Anterior cingulate cortex (tissue), 58 donors: Measurements from ENCODE around the gene MYO1B.
A peak's percentile ranks its signal among the peaks of the same experiment; 100 is the strongest.

Source experiments
- DNase-seq, 58 donors: peaks; one replicate each; lab custom pipeline; 2025; lab: John Stamatoyannopoulos, UW

The MYO1B gene

DNA sequence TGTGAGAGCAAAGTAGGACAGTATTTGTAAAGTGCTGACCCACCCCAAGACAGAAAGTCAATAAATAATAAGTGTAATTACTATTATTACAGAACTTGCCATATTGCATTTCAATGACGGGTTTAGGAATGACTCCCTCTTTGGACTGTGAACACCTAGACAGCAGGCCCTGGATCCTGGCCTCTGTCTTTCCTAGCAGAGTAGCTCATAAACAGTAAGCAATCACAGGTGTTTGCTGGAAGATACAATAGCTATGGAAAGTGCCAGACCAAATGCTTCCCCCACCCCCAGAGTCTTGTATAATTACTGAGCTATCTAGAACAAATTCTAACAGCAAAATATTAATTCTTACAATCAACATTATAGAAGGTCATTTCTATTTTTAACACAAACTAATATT is 20.1 kb upstream of the MYO1B start:
- no peak for DNase-seq

DNA sequence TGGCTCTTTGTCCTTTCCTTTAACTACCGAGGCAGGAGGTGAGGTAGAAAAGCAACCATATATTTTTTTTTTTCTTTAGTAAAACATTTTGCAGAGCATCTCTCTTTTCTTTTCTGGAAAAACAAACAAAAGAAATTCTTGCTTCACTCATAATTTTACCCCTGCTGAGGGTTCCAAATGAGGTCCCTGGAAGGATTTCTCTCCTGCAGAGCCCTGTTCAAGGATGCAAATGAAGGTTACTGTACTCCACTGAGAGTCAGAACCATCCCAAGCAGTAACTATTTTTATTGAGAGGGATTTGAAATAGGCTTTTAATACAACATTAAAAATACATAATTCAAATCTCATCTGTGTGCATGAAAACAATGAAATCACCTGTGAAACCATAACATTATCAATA is 19.5 kb upstream of the MYO1B start:
- no peak for DNase-seq

DNA sequence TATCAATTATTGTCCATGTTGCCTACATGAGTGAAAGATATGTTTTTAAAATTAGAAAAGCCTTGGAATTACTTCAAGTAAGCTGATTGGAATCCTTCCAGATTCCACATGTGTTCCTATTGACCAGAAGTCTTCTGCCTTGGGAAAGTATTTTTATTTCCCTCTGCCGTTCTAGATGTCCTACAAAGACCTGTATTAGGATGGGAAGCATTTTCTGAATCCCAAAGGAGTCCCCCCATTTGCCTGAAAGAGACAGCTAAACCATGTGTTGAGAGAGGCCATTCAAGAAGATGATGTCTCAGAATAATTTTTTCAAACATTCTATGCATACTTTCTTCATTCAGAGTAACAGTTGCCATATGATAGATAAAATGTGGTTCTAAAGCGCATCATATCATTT is 19.0 kb upstream of the MYO1B start:
- DNase-seq: no peak

DNA sequence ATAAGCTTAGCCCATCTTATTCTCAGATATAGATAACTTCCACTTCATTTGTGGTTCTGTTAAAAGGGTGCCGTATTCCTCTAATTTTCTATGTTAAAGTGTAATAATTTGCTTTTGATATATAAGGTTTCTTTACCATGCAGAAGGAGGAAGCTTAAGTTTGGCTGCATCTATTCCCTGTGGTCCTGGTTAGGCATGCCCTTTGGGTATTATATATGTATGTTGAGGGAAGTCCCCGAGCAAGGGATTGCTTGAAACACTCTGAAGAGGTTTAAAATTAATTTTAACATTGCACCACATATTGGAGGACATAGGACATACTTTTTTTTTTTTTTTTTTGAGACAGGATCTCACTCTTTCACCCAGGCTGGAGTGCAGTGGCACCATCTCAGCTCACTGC is 16.9 kb upstream of the MYO1B start:
- no peak for DNase-seq

DNA sequence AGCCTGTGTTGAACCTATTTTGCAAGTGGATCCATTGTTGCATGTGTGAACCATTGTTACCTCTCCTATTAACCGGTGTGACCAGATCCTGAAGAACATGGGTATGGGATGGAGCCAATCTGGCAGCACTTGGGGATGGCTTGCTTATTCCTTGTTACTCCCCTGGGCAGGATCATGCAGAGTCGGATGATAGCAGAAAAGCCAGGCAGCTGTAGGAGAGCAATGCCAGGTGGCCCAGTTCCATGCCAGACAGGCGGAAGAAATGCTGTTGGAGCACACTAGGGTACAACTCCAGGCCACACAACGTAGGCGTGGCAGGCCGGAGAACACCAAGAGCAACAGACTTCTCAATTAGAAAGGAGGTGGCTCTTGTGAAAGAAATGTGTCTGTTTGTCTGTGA is 16.3 kb upstream of the MYO1B start:
- DNase-seq: no peak

DNA sequence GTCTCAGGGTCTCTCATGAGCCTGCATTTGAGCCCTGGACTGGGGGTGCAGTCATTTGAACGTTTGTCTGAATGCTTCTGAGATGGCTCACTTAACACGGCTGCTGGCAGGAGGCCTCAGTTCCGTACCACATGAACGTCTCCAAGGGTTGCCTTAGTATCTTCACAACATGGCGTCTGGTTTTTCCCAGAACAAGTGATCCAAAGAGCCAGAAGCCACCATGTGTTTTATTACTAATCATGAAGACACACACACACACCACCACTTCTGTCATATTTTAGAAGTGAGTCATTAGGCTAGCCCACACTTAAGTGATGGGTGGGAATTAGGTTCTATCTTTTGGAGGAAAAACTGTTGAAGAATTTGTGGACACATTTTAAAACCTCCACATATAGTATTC is 15.0 kb upstream of the MYO1B start:
- DNase-seq: no peak

DNA sequence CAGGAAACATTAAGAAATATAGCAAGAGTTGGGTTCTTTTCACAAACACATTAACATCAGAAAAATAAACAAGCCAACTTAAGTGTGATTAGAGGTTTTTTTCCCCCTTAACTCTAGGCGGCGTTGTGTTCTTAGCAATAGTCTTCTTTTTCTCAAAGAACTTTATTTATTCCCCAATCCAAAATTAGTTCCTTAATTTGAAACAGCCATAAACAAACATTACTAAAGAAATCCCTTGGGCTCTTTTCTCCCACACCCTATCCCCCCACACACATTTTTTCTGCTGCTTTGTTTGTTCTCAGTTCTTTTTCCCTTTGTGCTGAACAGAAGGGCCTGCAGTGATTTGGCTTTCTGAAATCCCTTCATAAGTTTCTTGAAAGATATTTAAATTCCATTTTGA is 13.2 kb upstream of the MYO1B start:
- no peak for DNase-seq

DNA sequence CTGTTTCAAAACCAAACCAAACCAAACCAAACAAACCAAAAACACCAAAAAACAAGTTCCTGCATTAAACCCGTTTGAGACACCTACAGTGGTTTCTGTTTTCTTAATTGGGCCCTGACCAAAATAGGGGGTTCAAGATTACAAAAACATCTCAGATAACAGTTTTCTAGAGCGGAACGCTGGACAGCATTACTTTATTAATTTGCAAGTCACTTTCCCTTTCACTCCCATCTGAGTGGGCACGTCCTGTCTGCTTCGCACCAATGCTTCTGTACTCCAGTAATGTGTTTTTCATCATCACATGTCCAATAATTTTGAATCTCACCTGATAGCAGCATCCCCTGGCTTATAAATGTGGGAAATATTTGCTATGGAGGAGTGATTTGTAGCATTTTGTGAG is 11.7 kb upstream of the MYO1B start:
- DNase-seq: no peak

DNA sequence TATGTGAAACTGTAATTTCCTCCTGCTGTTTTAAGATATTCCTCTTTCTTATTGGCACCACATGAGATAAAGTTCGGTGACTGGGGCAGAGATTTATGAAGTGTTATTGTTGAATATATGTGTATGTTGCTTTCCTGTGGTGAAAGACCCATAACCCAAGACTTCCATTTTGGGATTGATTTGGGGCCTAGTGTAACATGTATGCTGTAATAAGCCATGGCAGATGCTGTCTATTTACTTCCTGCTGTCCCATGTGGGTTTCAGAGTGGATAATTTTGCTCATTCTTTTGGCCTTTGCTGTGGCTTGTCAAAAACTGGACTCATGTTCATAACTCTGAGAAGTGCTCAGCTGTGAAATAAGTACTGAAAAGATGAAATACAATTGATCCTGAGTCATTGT is 10.8 kb upstream of the MYO1B start:
- no peak for DNase-seq

DNA sequence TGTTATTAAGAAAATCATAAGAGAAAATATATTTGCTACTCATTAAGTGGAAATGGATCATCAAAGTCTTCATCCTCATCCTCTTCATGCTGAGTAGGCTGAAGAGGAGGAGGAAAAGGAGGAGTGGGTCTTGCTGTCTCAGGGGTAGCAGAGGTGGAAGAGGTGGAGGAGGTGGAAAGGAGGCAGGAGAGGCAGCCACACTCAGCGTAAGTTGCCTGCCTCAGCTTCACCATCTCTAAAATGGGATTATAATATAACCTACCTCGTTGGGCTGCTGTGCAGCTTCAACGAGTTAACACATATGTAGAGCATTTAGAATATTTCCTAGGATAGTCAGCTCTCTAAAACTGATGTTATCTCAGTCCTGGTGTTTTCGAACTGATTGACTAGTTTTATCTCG is 4.3 kb upstream of the MYO1B start:
- DNase-seq: no peak

DNA sequence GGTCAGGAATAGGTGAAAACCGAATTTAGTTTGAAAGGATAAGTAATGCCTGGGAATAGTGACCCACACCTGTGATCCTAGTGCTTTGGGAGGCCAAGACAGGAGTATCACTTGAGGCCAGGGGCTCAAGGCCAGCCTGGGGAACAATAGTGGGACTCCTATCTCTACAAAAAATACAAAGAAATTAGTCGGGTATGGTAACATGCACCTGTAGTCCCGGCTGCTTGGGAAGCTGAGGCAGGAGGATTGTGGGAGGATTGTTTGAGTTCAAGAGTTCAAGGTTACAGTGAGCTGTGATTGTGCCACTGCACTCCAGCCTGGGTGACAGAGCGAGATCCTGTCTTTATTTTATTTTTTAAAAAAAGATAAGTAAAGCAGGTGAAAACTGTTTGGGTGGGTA is 3.8 kb upstream of the MYO1B start:
- DNase-seq: no peak

DNA sequence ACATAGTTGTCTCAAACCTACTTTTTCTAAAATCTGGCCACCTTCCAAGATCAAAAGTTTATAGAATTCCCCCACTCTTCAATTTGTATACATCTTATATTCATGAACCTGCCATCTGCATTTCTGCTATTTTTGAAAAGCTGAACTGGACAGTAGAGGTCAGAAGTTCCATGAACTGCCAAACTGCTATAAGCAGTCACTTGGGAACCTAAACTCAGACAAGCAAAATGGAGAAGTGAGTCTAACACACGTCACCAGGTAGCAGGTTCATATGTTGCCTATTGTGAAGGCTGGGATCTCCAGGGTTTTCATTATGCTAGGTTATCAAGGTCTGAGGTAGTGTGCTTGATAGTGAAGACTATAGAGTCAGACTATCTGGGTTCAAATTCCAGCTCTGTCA is 2.0 kb upstream of the MYO1B start:
- DNase-seq: no peak

DNA sequence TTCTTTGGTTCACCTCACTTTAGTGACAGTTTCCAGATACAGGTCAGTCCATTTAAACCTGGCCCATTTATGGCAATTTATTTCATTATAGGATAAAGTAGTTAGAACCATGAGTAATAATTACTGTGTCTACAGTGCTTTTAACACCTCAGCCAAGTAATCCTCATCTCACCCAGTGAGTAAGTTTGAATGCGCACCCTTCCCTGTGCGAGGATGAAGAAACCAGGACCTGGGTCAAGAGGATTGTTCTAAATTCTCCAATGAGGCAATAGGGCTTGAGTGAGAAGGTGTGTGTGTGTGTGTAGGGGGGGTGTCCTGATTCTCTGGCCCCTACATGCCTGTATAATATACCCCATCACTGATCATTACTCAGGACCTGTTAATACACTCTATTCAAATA is 854 bp upstream of the MYO1B start:
- DNase-seq: no peak

DNA sequence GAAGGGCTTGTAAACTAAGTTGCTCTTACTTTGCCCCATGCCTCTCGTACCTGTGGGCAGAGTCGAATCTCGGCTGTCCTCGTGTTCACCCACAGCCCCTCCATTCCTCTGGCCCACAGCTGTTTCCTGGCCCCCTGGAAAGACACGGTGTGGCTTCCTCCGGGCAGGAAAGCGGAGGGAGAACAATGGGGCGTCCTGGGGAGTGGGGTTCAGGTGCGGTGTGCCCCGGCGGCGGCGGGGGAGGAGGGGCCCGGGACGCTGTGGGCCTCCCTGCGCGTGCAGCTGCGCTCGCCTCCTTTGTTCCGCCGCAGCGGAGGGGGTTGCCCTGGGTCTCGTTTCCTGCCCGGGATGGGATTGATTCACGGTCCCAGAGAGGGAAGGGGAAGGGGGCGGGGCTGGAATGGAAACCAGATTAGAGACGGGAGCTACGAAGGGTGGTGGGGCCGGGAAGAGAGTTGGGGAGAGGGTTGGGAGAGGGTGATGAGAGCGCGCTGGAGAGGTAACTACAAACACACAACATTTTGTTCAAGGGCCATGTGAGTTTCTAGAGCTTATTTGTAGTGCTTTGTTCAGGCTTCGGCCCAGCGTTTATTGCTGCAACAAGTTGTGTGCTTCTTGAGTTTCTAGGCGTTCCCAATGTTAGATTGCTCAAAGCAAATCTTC is 796 bp downstream of the MYO1B start:
- peak in 1 of 58 donors; percentile 4 for DNase-seq

DNA sequence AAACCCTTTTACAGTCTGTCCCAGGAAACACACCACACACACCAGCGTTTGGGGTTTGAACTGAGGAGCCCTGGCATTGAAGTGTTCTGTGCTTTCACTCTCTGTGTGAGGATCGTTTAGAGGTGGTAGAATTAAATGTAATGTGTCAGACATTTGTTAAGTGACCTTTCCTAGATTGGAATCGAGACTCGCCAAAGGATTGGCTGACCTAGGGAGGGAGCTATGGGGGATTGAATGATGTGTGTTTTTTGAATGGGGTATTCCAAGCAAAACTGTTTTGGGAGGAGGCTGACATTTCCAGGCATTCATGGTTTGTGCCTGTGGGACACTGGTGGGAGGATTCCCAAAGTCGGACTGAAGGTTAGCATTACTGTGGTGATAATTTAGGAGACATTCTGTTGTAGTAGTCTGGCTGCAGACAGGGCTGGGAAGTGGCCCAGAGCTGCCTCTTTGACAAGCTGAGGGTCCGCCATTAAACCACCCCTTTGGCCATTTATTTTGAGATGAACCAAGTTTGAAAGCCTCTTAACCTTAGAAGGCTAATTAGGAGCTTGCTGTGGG is 1.7 kb downstream of the MYO1B start:
- DNase-seq: no peak

DNA sequence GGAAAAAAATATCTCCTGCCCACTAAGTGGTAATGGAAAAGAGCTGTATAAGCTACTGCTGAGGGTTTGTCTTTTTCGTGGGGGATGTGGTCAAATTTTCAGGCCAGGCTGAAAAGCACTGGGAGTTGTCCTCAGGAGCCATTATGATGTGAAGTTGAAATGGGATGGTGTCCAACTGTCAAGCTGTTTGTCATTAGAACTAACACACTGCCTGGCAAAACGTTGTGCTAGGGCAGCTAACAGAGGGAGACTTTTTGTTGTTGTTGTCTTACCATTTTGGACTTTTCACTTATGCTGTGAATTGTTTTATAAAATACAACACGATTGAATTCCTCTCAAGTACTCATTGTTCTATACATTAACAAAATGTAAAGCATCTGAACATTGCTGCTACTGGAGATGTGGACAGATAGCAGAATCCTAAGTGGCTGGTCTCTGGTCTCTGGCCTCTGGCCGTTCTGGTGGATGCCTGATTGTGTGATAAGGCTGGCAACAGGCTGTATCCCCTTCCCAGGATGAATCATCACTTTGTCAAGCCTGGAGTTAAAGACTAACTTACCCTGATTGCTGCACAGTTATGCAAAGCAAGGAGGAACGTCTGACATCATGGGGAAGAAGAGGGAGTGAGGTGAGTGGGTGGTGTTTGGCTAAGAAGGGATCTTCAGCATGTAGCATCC is 2.3 kb downstream of the MYO1B start:
- peak in 2 of 58 donors; percentile 4 to 13 for DNase-seq

DNA sequence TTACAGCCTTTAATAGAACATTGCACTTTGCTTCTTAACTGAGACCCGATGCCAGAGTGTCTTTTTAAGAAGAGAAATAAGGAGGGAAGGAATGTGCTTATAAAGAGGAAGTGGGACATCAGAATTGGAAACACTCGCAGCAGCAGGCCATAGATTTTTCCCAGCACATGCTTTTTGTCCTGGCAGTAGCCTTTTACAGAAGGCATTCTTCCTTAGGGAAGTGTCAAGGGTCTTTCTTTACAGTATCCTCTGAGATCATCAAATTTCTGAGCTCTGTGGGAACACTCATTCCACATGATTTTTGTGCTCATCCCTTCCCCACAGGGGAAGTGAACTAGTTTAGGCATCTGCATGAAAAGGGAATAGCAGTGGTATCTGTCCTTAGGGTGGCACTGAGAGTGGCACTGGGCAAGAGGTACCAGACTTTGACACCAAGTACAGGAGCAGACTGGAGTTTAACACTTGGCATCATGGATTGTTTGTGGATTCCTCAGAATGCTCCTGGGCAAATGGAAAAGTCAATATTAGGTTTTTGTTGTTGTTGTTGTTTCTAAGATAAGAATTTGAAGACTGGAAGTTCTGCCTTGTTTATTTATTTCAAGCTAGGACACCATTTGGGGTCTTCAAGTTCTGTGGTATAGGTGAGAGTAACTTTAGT is 4.1 kb downstream of the MYO1B start:
- no peak for DNase-seq

DNA sequence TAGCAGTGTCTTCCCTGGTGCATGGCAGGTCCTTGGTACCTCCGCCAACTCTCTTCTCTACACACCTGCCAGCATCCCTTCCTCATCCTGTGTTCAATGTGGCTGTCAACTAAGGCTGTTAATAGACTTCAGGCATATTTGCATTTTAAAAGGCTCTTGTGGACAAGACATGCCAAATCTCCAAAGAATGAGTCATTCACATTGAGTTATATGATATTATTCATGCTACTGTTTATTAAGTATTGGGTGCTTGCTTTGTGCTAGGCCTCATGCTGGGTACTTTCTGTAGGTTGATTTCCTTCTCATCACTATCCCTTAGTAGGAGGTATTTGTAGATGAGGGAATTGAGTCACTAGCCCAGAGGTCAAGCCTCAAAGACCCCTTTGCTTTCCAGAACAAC is 5.2 kb downstream of the MYO1B start:
- no peak for DNase-seq

DNA sequence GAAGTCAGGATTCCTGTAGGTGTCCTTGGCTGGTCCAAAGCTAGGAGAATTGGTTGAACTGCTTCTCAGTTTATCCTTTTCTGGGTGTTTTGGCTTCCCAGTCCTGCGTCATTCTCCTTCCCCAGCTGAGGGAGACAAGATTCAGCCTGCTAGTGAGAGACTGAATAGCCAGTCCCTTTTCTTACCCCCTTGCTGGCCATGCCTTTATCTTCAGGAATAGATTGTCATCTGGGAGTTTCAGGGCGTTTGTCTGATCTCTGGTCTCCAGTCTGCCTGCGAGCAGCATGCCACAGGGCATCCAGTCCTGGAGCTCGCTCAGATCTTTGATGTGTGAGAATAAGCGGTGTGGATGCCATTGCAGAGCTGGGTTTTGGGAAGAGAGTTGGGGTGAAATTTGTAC is 5.8 kb downstream of the MYO1B start:
- DNase-seq: no peak

DNA sequence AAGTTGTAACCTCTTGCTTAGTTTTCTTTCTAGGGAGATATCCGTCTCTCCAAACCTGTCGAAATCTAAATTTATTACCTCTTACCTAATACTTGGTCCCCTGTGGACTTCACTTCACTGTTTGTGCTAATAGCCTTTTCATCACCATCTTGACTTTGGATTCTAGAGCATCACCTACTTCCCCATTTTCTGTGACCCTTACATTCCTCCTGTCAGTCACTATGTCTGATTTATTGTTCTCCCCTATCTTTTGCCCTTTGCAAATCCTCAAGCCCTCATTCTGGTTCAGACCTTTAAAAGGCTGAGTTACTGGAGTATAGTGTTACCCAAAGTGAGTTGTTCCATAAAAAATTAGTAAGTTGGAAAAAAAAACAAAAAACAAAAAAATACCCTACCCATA is 7.5 kb downstream of the MYO1B start:
- DNase-seq: no peak

DNA sequence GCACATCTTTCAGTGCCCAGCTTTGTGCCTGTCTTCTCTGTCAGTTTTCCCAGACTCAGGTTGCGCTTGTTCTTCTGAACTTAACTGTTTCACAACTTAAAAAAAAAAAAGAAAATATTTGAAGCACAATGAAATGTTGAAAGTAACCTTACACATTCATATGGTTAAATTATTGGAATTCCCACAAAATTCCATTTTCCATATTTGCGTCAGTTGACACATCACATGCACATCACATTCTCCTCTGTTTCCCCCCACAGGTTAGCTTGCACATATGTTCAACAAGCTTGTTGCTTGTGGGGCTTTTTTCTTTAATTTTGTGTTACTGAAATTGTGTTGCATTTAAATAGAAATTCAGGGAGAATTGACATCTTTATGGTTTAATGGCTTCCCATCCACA is 8.3 kb downstream of the MYO1B start:
- no peak for DNase-seq

DNA sequence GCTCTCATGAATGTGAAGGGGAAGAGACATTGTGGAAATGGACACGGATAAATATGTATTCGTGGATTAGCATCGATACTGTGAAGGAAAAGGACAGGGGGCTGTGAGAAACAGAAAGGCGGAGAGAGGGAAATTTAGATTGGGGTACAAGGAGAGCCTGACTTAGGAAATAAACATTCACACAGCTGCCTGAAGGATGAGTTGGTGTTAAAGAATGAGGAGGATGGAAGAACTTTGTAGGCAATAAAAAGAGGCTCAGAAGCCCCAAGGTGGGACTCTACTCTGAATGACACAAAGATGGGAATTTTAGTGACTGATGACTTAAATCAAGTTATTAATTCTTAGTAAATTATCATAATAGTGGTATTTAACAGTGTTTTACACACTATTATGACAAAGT is 10.1 kb downstream of the MYO1B start:
- DNase-seq: no peak
